Measurements from ENCODE around the gene LRRC8D. TPM values are rescaled to one million over a fixed set of nuclear protein-coding genes. Genes with fewer than 3 reads are reported as not detected.

LRRC8D gene
- total RNA-seq, 4 donors from 2014 or later = 28.9 to 113 (median 58.8) TPM

DNA sequence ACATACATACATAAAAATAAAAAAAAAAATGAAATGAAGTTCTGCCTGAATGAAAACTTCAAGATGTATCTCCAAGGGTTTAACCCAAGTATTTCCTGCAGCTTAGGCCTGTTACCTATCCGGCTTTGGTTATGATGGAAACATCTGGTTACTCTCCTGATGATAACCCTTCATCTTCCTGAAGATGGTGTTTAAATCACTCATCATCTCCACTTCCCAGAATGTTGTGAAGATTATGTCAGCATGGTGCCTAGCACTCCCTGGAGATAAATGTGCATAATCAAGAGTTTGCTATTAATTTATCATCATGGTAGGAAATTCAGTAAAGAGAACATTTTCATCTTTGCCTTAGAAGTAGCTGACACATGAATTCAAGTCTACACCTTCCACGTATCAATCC, 121.2 kb downstream of the LRRC8D start:
- Histone ChIP-seq H3K9me3 (no peaks in the 10 kb centered on the region), H3K4me3 (no peak overlapping the region), H3K4me1 (no peaks in the 10 kb centered on the region), H3K27me3 (no peaks in the 10 kb centered on the region), H3K36me3 (no peaks in the 10 kb centered on the region), H3K27ac (no peak overlapping the region)
- no peak for DNase-seq
- TF ChIP-seq, protein P1, sequence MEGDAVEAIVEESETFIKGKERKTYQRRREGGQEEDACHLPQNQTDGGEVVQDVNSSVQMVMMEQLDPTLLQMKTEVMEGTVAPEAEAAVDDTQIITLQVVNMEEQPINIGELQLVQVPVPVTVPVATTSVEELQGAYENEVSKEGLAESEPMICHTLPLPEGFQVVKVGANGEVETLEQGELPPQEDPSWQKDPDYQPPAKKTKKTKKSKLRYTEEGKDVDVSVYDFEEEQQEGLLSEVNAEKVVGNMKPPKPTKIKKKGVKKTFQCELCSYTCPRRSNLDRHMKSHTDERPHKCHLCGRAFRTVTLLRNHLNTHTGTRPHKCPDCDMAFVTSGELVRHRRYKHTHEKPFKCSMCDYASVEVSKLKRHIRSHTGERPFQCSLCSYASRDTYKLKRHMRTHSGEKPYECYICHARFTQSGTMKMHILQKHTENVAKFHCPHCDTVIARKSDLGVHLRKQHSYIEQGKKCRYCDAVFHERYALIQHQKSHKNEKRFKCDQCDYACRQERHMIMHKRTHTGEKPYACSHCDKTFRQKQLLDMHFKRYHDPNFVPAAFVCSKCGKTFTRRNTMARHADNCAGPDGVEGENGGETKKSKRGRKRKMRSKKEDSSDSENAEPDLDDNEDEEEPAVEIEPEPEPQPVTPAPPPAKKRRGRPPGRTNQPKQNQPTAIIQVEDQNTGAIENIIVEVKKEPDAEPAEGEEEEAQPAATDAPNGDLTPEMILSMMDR (IDR thresholded peaks at IDR 0.05) = no peak
- TF ChIP-seq POLR2A (IDR thresholded peaks at IDR 0.05) = no peak

DNA sequence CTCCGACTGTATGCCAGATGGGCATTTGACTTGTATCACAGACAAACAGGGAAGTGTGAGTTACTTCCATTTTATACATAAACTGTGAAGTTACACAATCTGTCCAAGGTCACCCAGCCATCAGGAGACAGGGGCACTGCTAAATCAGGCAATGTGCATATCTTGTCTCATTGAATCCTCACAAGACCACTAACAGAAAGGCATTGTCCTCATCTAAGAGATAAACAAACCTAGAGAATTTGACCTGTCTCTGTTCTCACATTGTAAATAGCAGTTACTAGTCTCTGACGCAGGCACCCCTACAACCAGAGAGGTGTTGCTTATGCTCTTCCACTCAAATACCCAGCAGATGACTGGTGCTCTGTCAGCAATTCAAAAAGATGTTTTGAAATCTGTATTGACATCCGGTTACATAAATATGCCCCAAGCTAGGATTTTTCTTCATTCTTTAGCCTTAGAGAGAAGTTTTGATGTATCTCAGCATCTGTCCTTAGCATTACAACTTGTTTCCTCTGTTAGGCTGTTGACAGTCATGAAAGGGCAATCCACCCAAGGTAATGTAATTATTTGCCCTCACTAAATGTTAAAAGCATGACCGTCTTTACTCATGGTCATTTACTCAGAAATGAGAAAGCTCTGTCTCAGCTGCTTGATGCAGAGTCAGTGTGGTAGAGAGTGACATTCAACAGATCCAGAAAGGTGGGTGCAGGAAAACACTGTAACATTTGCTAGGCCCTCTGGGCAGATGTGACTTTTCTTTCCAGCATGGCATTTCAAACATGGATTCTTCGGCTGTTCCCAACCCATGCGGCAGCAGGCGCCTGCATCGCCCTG, 122.2 kb downstream of the LRRC8D start:
- Histone ChIP-seq H3K4me1 (no peaks in the 10 kb centered on the region), H3K27me3 (no peaks in the 10 kb centered on the region), H3K9me3 (no peaks in the 10 kb centered on the region), H3K36me3 (no peaks in the 10 kb centered on the region), H3K4me3 (no peak overlapping the region), H3K27ac (no peak overlapping the region)
- DNase-seq = no peak
- TF ChIP-seq, protein P1 (IDR thresholded peaks at IDR 0.05) = no peak
- TF ChIP-seq POLR2A (IDR thresholded peaks at IDR 0.05) = no peak

DNA sequence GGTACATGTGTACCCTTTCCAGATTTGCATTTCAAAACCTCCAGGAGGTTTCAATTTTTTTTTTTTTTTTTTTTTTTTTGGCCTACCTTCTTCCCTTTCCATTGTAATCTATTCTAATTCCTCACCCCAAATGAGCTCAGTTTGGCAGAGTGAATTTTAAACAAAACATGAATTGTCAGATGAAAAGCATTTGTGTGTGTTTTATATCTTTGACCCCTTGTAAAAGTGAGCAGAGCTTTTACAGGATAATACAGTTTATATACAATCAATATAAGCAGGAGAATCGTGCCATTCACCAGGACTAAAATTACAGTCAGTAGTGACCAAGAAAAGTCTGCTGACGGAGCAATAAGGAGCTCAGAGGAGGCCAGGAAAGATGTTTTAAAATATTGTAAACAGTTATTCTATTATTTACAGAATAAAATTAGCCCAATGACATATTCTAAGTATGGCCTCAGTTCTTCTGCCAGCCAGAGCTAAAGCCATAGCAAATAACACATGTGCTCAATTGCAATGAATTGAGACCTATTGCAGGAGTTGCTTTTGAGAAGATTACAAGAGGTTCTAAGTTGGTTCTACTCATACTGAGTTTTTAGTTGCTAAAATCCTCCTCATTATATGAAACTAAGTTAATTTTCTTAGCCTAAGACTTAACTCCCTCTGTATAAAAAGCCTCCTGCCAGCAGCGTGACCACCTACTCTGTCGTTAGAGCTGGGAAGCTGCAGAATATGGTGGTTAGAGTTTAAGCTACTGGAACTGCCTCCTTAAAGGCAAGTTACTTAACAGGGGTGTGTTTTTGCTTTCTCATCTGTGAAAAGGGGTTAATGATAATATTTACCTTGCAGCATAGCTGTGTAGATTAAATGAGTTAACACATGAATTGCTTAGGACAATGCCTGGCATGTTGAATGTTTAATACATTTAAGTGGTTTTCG, 123.3 kb downstream of the LRRC8D start:
- no peaks in the 10 kb centered on the region for H3K27me3 ChIP-seq
- TF ChIP-seq, protein P1 (IDR thresholded peaks at IDR 0.05) = no peak
- TF ChIP-seq POLR2A (IDR thresholded peaks at IDR 0.05) = no peak
- H3K4me3 ChIP-seq = no peak overlapping the region
- H3K4me1 ChIP-seq = no peaks in the 10 kb centered on the region
- no peak for DNase-seq
- no peak overlapping the region for H3K27ac ChIP-seq
- H3K36me3 ChIP-seq = no peaks in the 10 kb centered on the region
- H3K9me3 ChIP-seq = no peaks in the 10 kb centered on the region

DNA sequence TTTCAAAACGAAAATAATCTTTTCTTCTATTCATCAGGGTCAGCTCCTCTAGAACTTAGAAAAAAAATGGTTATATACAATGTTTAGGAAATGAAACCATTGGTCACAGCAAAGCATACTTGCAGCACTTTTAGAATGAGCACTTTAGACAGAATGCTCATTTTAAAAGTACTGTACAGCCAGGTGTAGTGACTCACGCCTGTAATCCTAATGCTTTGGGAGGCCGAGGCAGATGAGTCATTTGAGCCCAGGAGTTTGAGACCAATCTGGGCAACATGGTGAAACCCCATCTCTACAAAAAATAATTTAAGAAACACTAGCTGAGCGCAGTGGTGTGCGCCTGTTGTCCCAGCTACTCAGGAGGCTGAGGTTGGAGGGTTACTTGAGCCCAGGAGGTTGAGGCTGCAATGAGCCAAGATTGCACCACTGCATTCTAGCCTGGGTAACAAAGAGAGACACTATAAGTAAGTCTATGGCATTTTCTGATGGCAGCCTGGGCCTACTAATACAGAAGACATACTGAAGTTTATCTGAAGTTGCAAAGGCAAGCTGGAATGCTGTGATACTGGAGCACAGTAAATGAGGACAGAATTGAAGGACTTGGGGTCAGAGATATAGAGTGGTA, 125.1 kb downstream of the LRRC8D start:
- TF ChIP-seq, protein P1 (IDR thresholded peaks at IDR 0.05) = no peak
- TF ChIP-seq POLR2A (IDR thresholded peaks at IDR 0.05) = no peak
- Histone ChIP-seq H3K4me1 (no peaks in the 10 kb centered on the region), H3K27me3 (no peaks in the 10 kb centered on the region), H3K27ac (no peak overlapping the region), H3K9me3 (no peaks in the 10 kb centered on the region), H3K36me3 (no peaks in the 10 kb centered on the region), H3K4me3 (no peak overlapping the region)
- DNase-seq = no peak

DNA sequence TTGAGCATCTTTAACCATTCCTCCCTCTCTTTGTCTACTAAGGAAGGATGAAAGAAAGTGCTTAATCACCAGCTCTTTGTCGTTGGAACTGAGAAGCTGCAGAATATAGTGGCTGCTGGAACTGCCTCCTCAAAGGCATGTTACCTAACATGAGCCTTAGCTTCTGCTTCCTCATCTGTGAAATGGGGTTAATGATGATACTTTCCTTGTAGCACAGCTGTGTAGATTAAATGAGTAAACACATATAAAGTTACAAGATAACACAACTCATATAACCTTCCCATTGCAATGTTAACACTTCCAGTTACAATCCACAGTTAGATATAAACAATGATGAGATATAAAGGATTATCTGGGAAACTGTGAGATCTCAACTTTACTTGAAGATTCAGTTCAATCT, 125.7 kb downstream of the LRRC8D start:
- Histone ChIP-seq H3K27ac (no peak overlapping the region), H3K36me3 (no peaks in the 10 kb centered on the region), H3K9me3 (no peaks in the 10 kb centered on the region), H3K27me3 (no peaks in the 10 kb centered on the region), H3K4me3 (no peak overlapping the region), H3K4me1 (no peaks in the 10 kb centered on the region)
- no peak for TF ChIP-seq POLR2A (IDR thresholded peaks at IDR 0.05)
- TF ChIP-seq, protein P1 (IDR thresholded peaks at IDR 0.05) = no peak
- DNase-seq = no peak
